Measurements from ENCODE around the gene OXSR1.
"Not testable (repeated sequence)": the region's sequence is repeated elsewhere in the genome, so short reads cannot be mapped to it uniquely, and the experiment has no call there.

The OXSR1 gene

DNA sequence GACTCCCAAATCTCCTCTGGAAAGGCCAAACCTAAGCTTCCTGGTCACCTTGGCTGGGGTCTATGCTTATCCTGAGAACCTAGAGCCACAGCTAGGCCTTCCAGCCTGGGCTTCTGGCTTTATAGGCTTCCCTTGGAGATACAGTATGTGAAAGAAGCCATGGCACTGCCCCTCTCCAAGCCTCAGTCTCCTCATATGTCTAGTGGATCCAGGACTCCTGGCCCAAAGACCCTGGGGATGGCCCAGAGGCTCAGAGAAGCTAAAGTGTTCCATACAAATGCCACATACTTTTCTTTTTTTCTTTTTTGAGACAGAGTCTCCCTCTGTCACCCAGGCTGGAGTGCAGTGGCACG is 37.1 kb upstream of the OXSR1 start:
- no peak for DNase-seq (ENCODE audit: low read depth)

GRCh38 chr3:38129058-38129457 is 36.3 kb upstream of the OXSR1 start:
- no peak for DNase-seq (ENCODE audit: low read depth)

DNA sequence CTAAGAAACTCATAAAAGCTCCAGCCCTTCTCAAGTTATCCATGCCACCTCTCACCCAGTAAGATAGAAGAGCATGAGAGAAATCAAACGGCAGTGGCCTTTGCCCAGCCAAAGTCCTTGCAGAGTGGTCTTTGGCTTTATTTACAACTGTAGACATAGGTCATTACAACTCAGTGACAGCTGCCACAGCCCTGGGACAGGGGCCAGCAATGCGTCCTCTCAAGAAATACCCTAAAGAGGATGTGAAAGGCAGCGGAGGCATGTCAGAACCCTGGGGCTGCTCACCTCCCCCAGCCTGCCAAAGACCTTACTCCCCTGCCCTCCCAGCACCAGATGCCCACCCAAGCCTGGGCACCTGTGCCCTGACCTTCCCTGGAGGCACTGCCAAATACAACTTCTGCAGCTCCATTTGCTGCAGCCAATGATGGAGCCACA is 34.7 kb upstream of the OXSR1 start:
- no peak for DNase-seq (ENCODE audit: low read depth)

DNA sequence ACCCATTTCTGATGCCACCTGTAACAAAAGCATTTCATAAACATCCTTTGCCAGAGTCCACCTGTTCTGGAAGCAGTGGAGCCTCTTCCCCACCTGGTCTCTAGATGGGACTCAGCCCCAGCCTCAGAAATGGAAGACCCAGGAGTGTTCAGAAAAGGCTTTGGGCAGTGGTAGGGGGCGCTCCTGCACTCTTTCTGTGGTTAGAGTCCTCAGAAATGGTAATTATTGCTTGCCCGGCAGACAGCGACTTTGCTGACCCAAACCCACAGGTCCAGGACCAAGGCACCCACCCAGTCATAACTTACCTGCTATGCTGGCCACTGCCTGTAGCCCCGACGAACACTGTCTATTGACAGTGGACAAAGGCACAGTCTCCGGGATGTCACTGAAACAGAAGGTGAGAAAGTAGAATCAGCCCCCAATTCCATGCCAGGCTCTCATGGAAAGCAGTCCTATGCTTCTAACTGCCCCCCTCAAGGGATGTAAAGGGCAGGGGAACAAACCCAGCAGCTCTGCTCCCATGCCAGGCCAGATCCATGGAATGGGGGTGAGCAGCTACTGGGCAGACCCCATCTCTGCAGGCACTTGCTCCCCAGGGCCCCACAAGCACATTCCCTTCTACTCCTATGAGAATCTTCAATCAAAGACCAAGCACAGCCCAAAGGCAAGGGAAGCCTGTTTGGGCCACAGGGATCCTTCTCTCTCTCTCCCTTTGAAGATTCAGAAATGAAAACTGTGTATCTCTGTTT is 33.5 kb upstream of the OXSR1 start:
- DNase-seq (ENCODE audit: low read depth), result no peak

GRCh38 chr3:38133209-38133556 is 32.2 kb upstream of the OXSR1 start:
- no peak for DNase-seq (ENCODE audit: low read depth)

- DNase-seq (ENCODE audit: low read depth), result no peak
These were observed 31.6 kb upstream of the OXSR1 start for GRCh38 chr3:38133557-38134405.

DNA sequence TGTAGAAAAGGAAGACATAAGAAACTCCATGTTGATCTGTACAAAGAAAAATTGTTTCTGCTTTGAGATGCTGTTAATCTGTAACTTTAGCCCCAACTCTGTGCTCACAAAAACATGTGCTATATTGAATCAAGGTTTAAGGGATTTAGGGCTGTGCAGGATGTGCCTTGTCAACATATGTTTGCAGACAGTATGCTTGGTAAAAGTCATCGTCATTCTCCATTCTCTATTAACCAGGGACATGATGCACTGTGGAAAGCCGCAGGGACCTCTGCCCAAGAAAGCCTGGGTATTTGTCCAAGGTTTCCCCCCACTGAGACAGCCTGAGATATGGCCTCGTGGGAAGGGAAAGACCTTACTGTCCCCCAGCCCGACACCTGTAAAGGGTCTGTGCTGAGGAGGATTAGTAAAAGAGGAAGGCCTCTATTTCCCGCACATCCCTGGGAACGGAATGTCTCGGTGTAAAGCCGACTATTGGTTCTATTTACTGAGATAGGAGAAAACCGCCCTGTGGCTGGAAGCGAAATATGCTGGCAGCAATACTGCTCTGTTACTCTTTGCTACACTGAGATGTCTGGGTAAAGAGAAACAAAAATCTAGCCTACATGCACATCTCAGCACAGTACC is 30.7 kb upstream of the OXSR1 start:
- DNase-seq (ENCODE audit: low read depth), result not testable (repeated sequence)

- DNase-seq (ENCODE audit: low read depth), result not testable (repeated sequence)
These were observed 29.6 kb upstream of the OXSR1 start for GRCh38 chr3:38135621-38136277.

- DNase-seq (ENCODE audit: low read depth), result no peak
These were observed 29.0 kb upstream of the OXSR1 start for GRCh38 chr3:38136393-38136776.

DNA sequence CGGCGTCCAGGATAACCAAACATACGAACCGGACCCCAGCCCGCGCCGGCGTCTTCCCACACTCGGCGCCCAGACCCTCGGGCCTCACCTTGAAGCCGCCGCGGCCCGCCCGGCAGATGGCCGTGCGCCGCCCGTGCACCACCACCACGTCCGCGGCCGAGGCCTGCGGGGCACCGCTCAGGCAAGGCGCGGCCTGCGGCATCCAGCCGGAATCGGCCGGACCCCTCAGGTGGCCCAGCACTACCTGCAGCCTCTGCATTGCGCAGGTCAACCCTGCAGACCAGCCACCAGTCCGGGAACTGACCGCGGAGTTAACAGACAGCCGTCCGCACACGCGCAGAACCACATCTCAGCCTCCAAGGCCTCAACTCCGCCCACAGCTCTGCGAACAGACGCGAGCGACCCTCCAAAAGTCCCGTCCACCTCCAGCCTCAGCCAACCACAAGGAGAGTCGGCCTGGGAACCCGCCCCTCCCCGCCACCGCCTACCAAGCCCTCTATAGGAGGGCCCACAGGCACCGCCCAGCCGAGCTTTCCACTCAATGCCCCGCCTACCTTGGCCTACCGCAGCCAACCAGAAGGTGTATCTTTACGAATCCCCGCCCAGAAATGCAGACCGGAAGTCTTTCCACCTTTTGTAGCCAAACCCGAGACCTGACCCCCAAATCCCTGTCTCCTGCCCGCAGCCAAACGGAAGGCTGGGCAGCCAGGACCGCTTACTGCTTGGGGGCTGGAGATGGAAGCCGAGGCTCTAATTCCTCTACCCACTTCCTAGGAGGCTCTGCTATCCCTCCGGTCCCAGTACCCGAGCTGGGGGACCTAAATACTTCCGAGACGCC is 28.3 kb upstream of the OXSR1 start, which contains the start of gene ACAA1:
Gene ACAA1 (minus strand): TSS at position 351 of the 838 bp plus-strand sequence. CDS start 92 bp downstream, at position 259.
- peak; percentile 84 for DNase-seq (ENCODE audit: low read depth)

GRCh38 chr3:38137615-38138348 is 27.6 kb upstream of the OXSR1 start:
- DNase-seq (ENCODE audit: low read depth), result no peak

GRCh38 chr3:38138349-38139190 is 26.8 kb upstream of the OXSR1 start, which contains the start of gene MYD88:
TSS of gene MYD88 (plus strand) at chr3:38138661. CDS start at chr3:38138701, 40 bp downstream.
- DNase-seq (ENCODE audit: low read depth), result peak; percentile 56

- no peak for DNase-seq (ENCODE audit: low read depth)
These were observed 26.1 kb upstream of the OXSR1 start for GRCh38 chr3:38139191-38139590.

- no peak for DNase-seq (ENCODE audit: low read depth)
These were observed 25.7 kb upstream of the OXSR1 start for GRCh38 chr3:38139652-38140051.

- no peak for DNase-seq (ENCODE audit: low read depth)
These were observed 24.8 kb upstream of the OXSR1 start for GRCh38 chr3:38140326-38141172.

- DNase-seq (ENCODE audit: low read depth), result no peak
These were observed 24.0 kb upstream of the OXSR1 start for GRCh38 chr3:38141173-38141951.

GRCh38 chr3:38141952-38142273 is 23.4 kb upstream of the OXSR1 start:
- no peak for DNase-seq (ENCODE audit: low read depth)

DNA sequence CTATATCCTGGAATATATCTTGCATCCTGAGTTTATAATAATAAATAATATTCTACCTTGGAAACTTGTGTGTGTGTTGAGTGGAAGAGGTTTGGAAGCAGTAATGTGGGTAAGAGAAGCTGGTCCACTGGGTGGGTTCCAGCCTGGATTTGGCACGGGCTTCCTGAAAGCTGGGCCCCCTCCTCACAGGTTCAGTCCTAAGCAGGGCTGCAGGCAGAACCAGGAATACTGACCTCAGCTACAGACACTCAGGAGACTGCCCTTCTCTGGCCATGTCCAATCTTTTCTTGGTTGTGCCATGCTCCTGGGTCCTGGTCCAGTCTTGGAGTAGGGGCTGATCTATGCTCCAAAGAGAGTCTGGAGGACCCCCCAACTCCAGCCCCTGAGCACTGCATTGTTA is 22.4 kb upstream of the OXSR1 start:
- no peak for DNase-seq (ENCODE audit: low read depth)
